Mucosa of rectum (tissue), 2 donors: ENCODE measurements around the gene NXPE4.
"Not testable (repeated sequence)": the region's sequence is repeated elsewhere in the genome, so short reads cannot be mapped to it uniquely, and the experiment has no call there.

ENCODE experiments used
- H3K27ac ChIP-seq, 2 donors: one replicate each; pipeline ENCODE4 v1.7.0; 2013; ENCODE audit warnings: inconsistent platforms in 2 of 2, low read depth in 2 of 2, low read length in 2 of 2
- H3K27me3 ChIP-seq, 2 donors: one replicate each; pipeline ENCODE4 v1.7.0; 2013; ENCODE audit warnings: low read length in 2 of 2; ENCODE audit not compliant: control insufficient read depth in 2 of 2, insufficient read depth in 2 of 2
- H3K36me3 ChIP-seq, 2 donors: one replicate each; pipeline ENCODE4 v1.7.0; 2013; ENCODE audit warnings: low read length in 2 of 2; ENCODE audit not compliant: control insufficient read depth in 2 of 2, insufficient read depth in 2 of 2
- H3K4me1 ChIP-seq, 2 donors: one replicate each; pipeline ENCODE4 v1.7.0; 2013; ENCODE audit warnings: low read length in 2 of 2, mild to moderate bottlenecking in 1 of 2; ENCODE audit not compliant: control insufficient read depth in 2 of 2, insufficient read depth in 2 of 2
- H3K4me3 ChIP-seq, 2 donors: one replicate each; pipeline ENCODE4 v1.7.0; 2013; ENCODE audit warnings: low read length in 2 of 2
- H3K9ac ChIP-seq, 2 donors: one replicate each; pipeline ENCODE4 v1.7.0; 2013; ENCODE audit warnings: low read length in 2 of 2, low read depth in 1 of 2, mild to moderate bottlenecking in 1 of 2
- H3K9me3 ChIP-seq, 2 donors: one replicate each; pipeline ENCODE4 v1.7.0; 2013; ENCODE audit warnings: low read length in 2 of 2; ENCODE audit not compliant: control insufficient read depth in 2 of 2
- donor health status: healthy.
- donor health status: Normal muscosa, but diverticular disease.

The NXPE4 gene

DNA sequence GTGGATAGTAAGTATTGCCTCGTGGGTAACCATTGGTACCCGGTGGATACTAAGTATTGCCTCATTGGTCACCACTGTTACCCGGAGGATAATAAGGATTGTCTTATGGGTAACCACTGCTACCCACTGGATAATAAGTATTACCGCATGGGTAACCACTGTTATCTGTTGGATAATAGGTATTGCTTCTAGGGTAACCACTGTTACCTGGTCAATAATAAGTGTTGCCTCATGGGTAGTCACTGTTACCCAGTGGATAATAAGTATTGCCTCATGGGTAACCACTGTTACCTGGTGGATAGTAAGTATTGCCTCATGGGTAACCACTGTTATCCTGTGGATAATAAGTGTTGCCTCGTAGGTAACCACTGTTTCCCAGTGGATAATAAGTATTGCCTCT is 22.6 kb upstream of the NXPE4 start:
- H3K9me3 ChIP-seq, result peaks cover 6 to 10% of the 10 kb centered on the region in 2 donors
- no peaks in the 10 kb centered on the region for H3K27me3 ChIP-seq
- H3K4me3 ChIP-seq, result no peak overlapping the region
- H3K36me3 ChIP-seq, result peaks cover 6 to 22% of the 10 kb centered on the region in 2 donors
- H3K27ac ChIP-seq, result no peak overlapping the region
- no peak overlapping the region for H3K9ac ChIP-seq
- H3K4me1 ChIP-seq, result no peaks in the 10 kb centered on the region

DNA sequence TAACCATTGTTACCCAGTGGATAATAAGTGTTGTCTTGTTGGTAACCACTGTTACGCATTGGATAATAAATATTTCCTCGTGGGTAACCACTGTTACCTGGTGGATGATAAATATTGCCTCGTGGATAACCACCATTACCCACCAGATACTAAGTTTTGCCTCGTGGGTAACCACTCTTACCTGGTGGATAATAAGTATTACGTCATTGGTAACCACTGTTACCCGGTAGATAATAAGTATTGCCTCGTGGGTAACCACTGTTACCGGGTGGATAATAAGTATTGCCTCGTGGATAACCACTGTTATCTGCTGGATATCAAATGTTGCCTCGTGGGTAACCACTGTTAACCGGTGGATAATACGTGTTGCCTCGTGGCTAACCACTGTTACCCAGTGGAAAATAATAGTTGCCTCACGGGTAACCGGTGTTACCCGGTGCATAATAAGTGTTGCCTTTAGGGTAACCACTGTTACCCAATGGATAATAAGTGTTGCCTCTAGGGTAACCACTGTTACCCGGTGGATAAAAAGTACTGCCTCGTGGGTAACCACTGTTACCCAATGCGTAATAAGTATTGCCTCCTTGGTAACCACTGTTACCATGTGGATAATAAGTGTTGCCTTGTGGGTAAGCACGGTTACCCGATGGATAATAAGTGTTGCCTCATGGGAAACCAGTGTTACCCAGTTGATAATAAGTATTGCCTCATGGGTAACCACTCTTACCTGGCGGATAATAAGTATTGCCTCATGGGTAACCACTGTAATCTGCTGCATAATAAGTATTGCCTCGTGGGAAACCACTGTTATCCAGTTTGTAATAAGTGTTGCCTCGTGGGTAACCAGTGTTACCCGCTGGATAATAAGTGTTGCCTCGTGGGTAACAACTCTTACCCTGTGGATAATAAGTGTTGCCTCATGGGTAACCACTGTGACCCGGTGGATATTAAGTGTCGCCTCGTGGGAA is 21.9 kb upstream of the NXPE4 start:
- H3K27me3 ChIP-seq, result no peaks in the 10 kb centered on the region
- peaks cover 6 to 13% of the 10 kb centered on the region in 2 donors for H3K9me3 ChIP-seq
- H3K27ac ChIP-seq, result no peak overlapping the region
- H3K4me1 ChIP-seq, result no peaks in the 10 kb centered on the region
- H3K4me3 ChIP-seq, result no peak overlapping the region
- peaks cover 4 to 19% of the 10 kb centered on the region in 2 donors for H3K36me3 ChIP-seq
- no peak overlapping the region for H3K9ac ChIP-seq

GRCh38 chr11:114616516-114616915 is 20.9 kb upstream of the NXPE4 start:
- no peak overlapping the region for H3K9ac ChIP-seq
- no peak overlapping the region for H3K4me3 ChIP-seq
- no peaks in the 10 kb centered on the region for H3K4me1 ChIP-seq
- no peaks in the 10 kb centered on the region for H3K27me3 ChIP-seq
- peaks cover 3 to 12% of the 10 kb centered on the region in 2 donors for H3K36me3 ChIP-seq
- H3K27ac ChIP-seq, result no peak overlapping the region
- H3K9me3 ChIP-seq, result peaks cover 3 to 8% of the 10 kb centered on the region in 2 donors

DNA sequence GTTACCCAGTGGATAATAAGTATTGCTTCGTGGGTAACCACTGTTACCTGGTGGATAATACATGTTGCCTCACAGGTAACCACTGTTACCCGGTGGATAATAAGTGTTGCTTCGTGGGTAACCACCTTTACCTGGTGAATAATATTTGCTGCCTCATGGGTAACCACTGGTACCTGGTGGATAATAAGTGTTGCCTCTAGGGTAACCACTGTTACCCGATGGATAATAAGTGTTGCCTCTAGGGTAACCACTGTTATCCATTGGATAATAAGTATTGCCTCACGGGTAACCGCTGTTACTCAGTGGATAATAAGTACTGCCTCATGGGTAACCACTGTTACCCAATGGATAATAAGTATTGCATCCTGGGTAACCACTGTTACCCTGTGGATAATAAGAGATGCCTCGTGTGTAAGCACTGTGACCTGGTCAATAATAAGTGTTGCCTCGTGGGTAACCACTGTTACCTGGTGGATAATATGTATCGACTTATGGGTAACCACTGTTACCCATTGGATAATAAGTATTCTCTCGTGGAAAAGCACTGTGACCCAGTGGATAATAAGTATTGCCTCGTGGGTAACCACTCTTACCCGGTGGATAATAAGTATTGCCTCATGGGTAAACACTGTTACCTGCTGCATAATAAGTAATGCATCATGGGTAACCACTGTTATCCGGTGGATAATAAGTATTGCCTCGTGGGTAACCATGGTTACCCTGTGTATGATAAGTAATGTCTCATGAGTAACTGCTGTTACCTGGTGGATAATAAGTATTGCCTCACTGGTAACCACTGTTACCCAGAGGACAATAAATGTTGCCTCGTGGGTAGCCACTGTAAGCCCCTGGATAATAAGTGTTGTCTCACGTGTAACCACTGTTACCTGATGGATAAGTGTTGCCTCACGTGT is 20.1 kb upstream of the NXPE4 start:
- H3K4me3 ChIP-seq, result no peak overlapping the region
- peaks cover 3 to 8% of the 10 kb centered on the region in 2 donors for H3K9me3 ChIP-seq
- no peaks in the 10 kb centered on the region for H3K27me3 ChIP-seq
- H3K36me3 ChIP-seq, result peaks cover 3 to 8% of the 10 kb centered on the region in 2 donors
- no peak overlapping the region for H3K9ac ChIP-seq
- no peak overlapping the region for H3K27ac ChIP-seq
- H3K4me1 ChIP-seq, result no peaks in the 10 kb centered on the region

DNA sequence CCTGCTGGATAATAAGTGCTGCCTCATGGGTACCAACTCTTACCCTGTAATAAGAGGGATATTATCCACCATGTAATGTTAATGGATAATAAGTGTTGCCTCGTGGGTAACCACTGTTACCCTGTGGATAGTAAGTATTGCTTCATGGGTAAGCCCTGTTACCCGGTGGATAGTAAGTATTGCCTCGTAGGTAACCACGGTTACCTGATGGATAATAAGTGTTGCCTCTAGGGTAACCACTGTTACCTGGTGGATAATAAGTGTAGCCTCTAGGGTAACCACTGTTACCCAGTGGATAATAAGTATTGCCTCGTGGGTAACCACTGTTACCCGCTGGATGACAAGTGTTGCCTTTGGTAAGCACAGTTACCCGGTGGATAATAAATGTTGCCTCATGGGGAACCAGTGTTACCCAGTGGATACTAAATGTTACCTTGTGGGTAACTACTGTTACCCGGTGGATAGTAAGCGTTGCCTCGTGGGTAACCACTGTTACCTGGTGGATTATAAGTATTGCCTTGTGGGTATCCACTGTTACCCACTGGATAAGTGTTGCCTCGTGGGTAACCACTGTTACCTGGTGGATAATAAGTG is 18.6 kb upstream of the NXPE4 start:
- H3K4me1 ChIP-seq, result no peaks in the 10 kb centered on the region
- H3K9ac ChIP-seq, result no peak overlapping the region
- H3K4me3 ChIP-seq, result no peak overlapping the region
- H3K36me3 ChIP-seq, result peaks cover 3 to 5% of the 10 kb centered on the region in 2 donors
- peaks cover 3 to 8% of the 10 kb centered on the region in 2 donors for H3K9me3 ChIP-seq
- no peaks in the 10 kb centered on the region for H3K27me3 ChIP-seq
- no peak overlapping the region for H3K27ac ChIP-seq

- not testable (repeated sequence) for H3K9ac ChIP-seq, H3K27ac ChIP-seq, H3K9me3 ChIP-seq, H3K4me1 ChIP-seq, H3K27me3 ChIP-seq, H3K36me3 ChIP-seq, H3K4me3 ChIP-seq
Measured at GRCh38 chr11:114613094-114613493, 17.5 kb upstream of the NXPE4 start.

DNA sequence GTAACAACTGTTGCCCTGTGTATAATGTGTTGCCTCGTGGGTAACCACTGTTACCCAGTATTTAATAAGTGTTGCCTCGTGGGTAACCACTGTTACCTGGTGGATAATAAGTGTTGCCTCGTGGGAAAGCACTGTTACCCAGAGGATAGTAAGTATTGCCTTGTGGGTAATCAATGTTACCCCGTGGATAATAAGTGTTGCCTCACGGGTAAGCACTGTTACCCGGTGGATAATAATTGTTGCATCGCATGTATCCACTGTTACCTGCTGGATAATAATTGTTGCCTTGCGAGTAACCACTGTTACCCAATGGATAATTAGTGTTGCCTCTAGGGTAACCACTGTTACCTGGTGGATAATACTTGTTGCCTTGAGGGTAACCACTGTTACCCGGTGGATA is 17.1 kb upstream of the NXPE4 start:
- Histone ChIP-seq H3K9me3 (peaks cover 6 to 8% of the 10 kb centered on the region in 2 donors), H3K36me3 (peaks cover 3% of the 10 kb centered on the region in 2 donors), H3K9ac (no peak overlapping the region), H3K4me3 (no peak overlapping the region), H3K4me1 (no peaks in the 10 kb centered on the region), H3K27ac (no peak overlapping the region), H3K27me3 (no peaks in the 10 kb centered on the region)

GRCh38 chr11:114612199-114612598 is 16.6 kb upstream of the NXPE4 start:
- H3K36me3 ChIP-seq, H3K9ac ChIP-seq, H3K4me3 ChIP-seq, H3K4me1 ChIP-seq, H3K9me3 ChIP-seq, H3K27ac ChIP-seq, H3K27me3 ChIP-seq: not testable (repeated sequence)

DNA sequence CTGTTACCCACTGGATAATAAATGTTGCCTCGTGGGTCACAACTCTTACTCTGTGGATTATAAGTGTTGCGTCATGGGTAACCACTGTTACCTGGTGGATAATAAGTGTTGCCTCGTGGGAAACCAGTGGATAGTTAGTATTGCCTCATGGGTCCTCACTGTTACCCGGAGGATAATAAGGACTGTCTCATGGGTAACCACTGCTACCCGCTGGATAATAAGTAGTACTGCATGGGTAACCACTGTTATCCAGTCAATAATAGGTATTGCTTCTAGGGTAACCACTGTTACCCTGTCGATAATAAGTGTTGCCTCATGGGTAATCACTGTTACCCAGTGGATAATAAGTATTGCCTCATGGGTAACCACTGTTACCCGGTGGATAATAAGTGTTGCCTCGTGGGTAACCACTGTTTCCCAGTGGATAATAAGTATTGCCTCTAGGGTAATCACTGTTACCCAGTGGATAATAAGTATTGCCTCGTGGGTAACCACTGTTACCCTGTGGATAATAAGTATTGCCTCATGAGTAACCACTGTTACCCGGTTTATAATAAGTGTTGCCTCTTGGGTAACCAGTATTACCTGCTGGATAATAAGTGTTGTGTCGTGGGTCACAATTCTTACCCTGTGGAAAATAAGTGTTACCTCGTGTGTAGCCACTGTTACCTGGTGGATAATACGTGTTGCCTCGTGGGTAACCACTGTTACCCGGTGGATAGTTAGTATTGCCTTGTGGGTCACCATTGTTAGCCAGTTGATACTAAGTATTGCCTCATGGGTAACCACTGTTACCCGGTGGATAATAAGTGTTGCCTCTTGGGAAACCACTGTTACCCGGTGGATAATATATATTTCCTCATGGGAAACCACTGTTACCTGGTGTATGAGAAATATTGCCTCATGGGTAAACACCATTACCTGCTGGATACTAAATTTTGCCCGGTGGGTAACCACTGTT is 15.7 kb upstream of the NXPE4 start:
- H3K36me3 ChIP-seq, result peaks cover 3% of the 10 kb centered on the region in 2 donors
- no peak overlapping the region for H3K27ac ChIP-seq
- no peak overlapping the region for H3K4me3 ChIP-seq
- no peaks in the 10 kb centered on the region for H3K4me1 ChIP-seq
- no peaks in the 10 kb centered on the region for H3K27me3 ChIP-seq
- H3K9me3 ChIP-seq, result peaks cover 3 to 8% of the 10 kb centered on the region in 2 donors
- H3K9ac ChIP-seq, result no peak overlapping the region
